Ishikawa (cell line): ENCODE results near the gene SPOCK1.

Source experiments
- CEBPB ChIP-seq: IDR thresholded peaks from 2 replicates; pipeline ENCODE4 v1.6.1; 2012
- CREB1 ChIP-seq: IDR thresholded peaks from 2 replicates; pipeline ENCODE4 v1.6.1; 2012; ENCODE audit warnings: low read depth
- EP300 ChIP-seq: IDR thresholded peaks from 2 replicates; pipeline ENCODE4 v1.6.1; 2012; ENCODE audit warnings: borderline replicate concordance
- FOXM1 ChIP-seq: IDR thresholded peaks from 2 replicates; pipeline ENCODE4 v1.6.1; 2012; ENCODE audit warnings: low read depth, borderline replicate concordance
- NFIC ChIP-seq: IDR thresholded peaks from 2 replicates; pipeline ENCODE4 v1.6.1; 2012
- RAD21 ChIP-seq: IDR thresholded peaks from 2 replicates; pipeline ENCODE4 v1.6.1; 2012; ENCODE audit warnings: low read depth
- TAF1 ChIP-seq: IDR thresholded peaks from 2 replicates; pipeline ENCODE4 v1.6.1; 2012; ENCODE audit warnings: low read depth, mild to moderate bottlenecking
- TCF12 ChIP-seq: IDR thresholded peaks from 2 replicates; pipeline ENCODE4 v1.6.1; 2012; ENCODE audit warnings: low read depth
- TEAD4 ChIP-seq: IDR thresholded peaks from 2 replicates; pipeline ENCODE4 v1.6.1; 2012
- USF1 ChIP-seq: IDR thresholded peaks from 2 replicates; pipeline ENCODE4 v1.6.1; 2012
- YY1 ChIP-seq: IDR thresholded peaks from 2 replicates; pipeline ENCODE4 v1.6.1; 2012; ENCODE audit warnings: low read depth
- ZBTB7A ChIP-seq: IDR thresholded peaks from 2 replicates; pipeline ENCODE4 v1.6.1; 2012; ENCODE audit warnings: low read depth
- TF ChIP-seq, protein P1 (sequence below): IDR thresholded peaks from 2 replicates; pipeline ENCODE4 v1.6.1; 2012
- TF ChIP-seq, protein P2 (sequence below): IDR thresholded peaks from 2 replicates; pipeline ENCODE4 v1.6.1; 2012; ENCODE audit warnings: low read depth, mild to moderate bottlenecking

- TF ChIP-seq, protein P1, sequence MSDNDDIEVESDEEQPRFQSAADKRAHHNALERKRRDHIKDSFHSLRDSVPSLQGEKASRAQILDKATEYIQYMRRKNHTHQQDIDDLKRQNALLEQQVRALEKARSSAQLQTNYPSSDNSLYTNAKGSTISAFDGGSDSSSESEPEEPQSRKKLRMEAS = no peak
- TF ChIP-seq NFIC = no peak
- TF ChIP-seq CREB1 = no peak
- no peak for TF ChIP-seq ZBTB7A
- no peak for TF ChIP-seq TCF12
- TF ChIP-seq FOXM1 = no peak
- no peak for TF ChIP-seq RAD21
- no peak for TF ChIP-seq TAF1
- TF ChIP-seq, protein P2, sequence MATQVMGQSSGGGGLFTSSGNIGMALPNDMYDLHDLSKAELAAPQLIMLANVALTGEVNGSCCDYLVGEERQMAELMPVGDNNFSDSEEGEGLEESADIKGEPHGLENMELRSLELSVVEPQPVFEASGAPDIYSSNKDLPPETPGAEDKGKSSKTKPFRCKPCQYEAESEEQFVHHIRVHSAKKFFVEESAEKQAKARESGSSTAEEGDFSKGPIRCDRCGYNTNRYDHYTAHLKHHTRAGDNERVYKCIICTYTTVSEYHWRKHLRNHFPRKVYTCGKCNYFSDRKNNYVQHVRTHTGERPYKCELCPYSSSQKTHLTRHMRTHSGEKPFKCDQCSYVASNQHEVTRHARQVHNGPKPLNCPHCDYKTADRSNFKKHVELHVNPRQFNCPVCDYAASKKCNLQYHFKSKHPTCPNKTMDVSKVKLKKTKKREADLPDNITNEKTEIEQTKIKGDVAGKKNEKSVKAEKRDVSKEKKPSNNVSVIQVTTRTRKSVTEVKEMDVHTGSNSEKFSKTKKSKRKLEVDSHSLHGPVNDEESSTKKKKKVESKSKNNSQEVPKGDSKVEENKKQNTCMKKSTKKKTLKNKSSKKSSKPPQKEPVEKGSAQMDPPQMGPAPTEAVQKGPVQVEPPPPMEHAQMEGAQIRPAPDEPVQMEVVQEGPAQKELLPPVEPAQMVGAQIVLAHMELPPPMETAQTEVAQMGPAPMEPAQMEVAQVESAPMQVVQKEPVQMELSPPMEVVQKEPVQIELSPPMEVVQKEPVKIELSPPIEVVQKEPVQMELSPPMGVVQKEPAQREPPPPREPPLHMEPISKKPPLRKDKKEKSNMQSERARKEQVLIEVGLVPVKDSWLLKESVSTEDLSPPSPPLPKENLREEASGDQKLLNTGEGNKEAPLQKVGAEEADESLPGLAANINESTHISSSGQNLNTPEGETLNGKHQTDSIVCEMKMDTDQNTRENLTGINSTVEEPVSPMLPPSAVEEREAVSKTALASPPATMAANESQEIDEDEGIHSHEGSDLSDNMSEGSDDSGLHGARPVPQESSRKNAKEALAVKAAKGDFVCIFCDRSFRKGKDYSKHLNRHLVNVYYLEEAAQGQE = no peak
- no peak for TF ChIP-seq EP300
- TF ChIP-seq YY1 = no peak
- TF ChIP-seq USF1 = no peak
- no peak for TF ChIP-seq CEBPB
- no peak for TF ChIP-seq TEAD4
Observed at GRCh38 chr5:137500615-137501225, 1.6 kb upstream of the SPOCK1 start.
